GM18951 (cell line): ENCODE data around the gene STIM2.

Source experiments
- POLR2A ChIP-seq: IDR thresholded peaks from 4 replicates; pipeline ENCODE4 v1.6.1; 2011; ENCODE audit warnings: mild to moderate bottlenecking; ENCODE audit not compliant: insufficient read length, insufficient read depth; ENCODE audit errors: extremely low read depth
- in situ Hi-C: fragments of 300-500 bp; cut with MboI; formaldehyde crosslinking; loops from one replicate; pipeline ENCODE4 v1.12.0; 2022; ENCODE audit warnings: low sequenced_read_pairs, mixed read lengths, inconsistent platforms; ENCODE audit not compliant: unreplicated experiment

The STIM2 gene

GRCh38 chr4:27005905-27006590 is 145.4 kb downstream of the STIM2 start:
- in situ Hi-C loops, result loop anchor here (25.0 kb wide), 1 partner anchor 544 kb away; no protein-coding TSS in a partner anchor
- no peak for TF ChIP-seq POLR2A

GRCh38 chr4:27006646-27007045 is 146.0 kb downstream of the STIM2 start:
- no peak for TF ChIP-seq POLR2A
- in situ Hi-C loops, result loop anchor here (25.0 kb wide), 1 partner anchor 544 kb away; no protein-coding TSS in a partner anchor

GRCh38 chr4:27007507-27007906 is 146.9 kb downstream of the STIM2 start:
- in situ Hi-C loops, result loop anchor here (25.0 kb wide), 1 partner anchor 545 kb away; no protein-coding TSS in a partner anchor
- TF ChIP-seq POLR2A, result no peak

- in situ Hi-C loops, result loop anchor here (25.0 kb wide), 1 partner anchor 546 kb away; no protein-coding TSS in a partner anchor
These were observed 148.0 kb downstream of the STIM2 start for GRCh38 chr4:27008679-27009078.

GRCh38 chr4:27009539-27009938 is 148.9 kb downstream of the STIM2 start:
- in situ Hi-C loops, result loop anchor here (25.0 kb wide), 1 partner anchor 547 kb away; no protein-coding TSS in a partner anchor
- no peak for TF ChIP-seq POLR2A

More at GRCh38 chr4:27008679-27009078, 148.0 kb downstream of the STIM2 start:
- TF ChIP-seq POLR2A, result no peak

GRCh38 chr4:27010334-27010940 is 149.8 kb downstream of the STIM2 start:
- in situ Hi-C loops, result loop anchor here (25.0 kb wide), 1 partner anchor 548 kb away; no protein-coding TSS in a partner anchor
- TF ChIP-seq POLR2A, result no peak

- TF ChIP-seq POLR2A, result no peak
- in situ Hi-C loops, result loop anchor here (25.0 kb wide), 1 partner anchor 549 kb away; no protein-coding TSS in a partner anchor
These were observed 150.8 kb downstream of the STIM2 start for GRCh38 chr4:27011401-27011800.

- in situ Hi-C loops, result loop anchor here (25.0 kb wide), 1 partner anchor 551 kb away; no protein-coding TSS in a partner anchor
- no peak for TF ChIP-seq POLR2A
These were observed 152.4 kb downstream of the STIM2 start for GRCh38 chr4:27013012-27013411.

GRCh38 chr4:27016551-27016950 is 155.9 kb downstream of the STIM2 start:
- in situ Hi-C loops, result loop anchor here (25.0 kb wide), 1 partner anchor 554 kb away; no protein-coding TSS in a partner anchor
- TF ChIP-seq POLR2A, result no peak

- in situ Hi-C loops, result loop anchor here (25.0 kb wide), 1 partner anchor 555 kb away; no protein-coding TSS in a partner anchor
- no peak for TF ChIP-seq POLR2A
These were observed 157.0 kb downstream of the STIM2 start for GRCh38 chr4:27017623-27018022.

- TF ChIP-seq POLR2A, result no peak
- in situ Hi-C loops, result loop anchor here (25.0 kb wide), 1 partner anchor 556 kb away; no protein-coding TSS in a partner anchor
These were observed 157.4 kb downstream of the STIM2 start for GRCh38 chr4:27018076-27018475.

GRCh38 chr4:27018910-27019309 is 158.3 kb downstream of the STIM2 start:
- no peak for TF ChIP-seq POLR2A
- in situ Hi-C loops, result loop anchor here (25.0 kb wide), 1 partner anchor 557 kb away; no protein-coding TSS in a partner anchor

- in situ Hi-C loops, result loop anchor here (25.0 kb wide), 1 partner anchor 557 kb away; no protein-coding TSS in a partner anchor
These were observed 159.1 kb downstream of the STIM2 start for GRCh38 chr4:27019766-27020165.

More at GRCh38 chr4:27019766-27020165, 159.1 kb downstream of the STIM2 start:
- TF ChIP-seq POLR2A, result no peak
